H9 (cell line): Measurements from ENCODE around the gene LAMTOR4. TPM values are rescaled to one million over a fixed set of nuclear protein-coding genes. Genes with fewer than 3 reads are reported as not detected.
A peak's percentile ranks its signal among the peaks of the same experiment; 100 is the strongest.

Source experiments
- DNase-seq: peaks from one replicate; pipeline ENCODE4 v3.0.0-alpha.2; 2017
- H2AFZ ChIP-seq: one replicate; pipeline ENCODE4 v1.6.1; 2013; ENCODE audit warnings: mild to moderate bottlenecking, low read length, control low read depth, moderate library complexity
- H2AK5ac ChIP-seq: 2 replicates; pipeline ENCODE4 v1.6.1; 2013; ENCODE audit warnings: low read length, control low read depth, mixed read lengths; ENCODE audit not compliant: insufficient read length
- H2BK120ac ChIP-seq: one replicate; pipeline ENCODE4 v1.6.1; 2013; ENCODE audit warnings: low read depth, mild to moderate bottlenecking, low read length, control low read depth, inconsistent platforms; ENCODE audit not compliant: poor library complexity, severe bottlenecking
- H2BK12ac ChIP-seq: 2 replicates; pipeline ENCODE4 v1.6.1; 2013; ENCODE audit warnings: low read length, control low read depth, mixed read lengths, low read depth; ENCODE audit not compliant: insufficient read length
- H2BK15ac ChIP-seq: 2 replicates; pipeline ENCODE4 v1.6.1; 2013; ENCODE audit warnings: low read depth, low read length, control low read depth
- H2BK20ac ChIP-seq: one replicate; pipeline ENCODE4 v1.6.1; 2013; ENCODE audit warnings: low read depth, mild to moderate bottlenecking, low read length, control low read depth, inconsistent platforms; ENCODE audit not compliant: poor library complexity, severe bottlenecking
- H2BK5ac ChIP-seq: 2 replicates; pipeline ENCODE4 v1.6.1; 2013; ENCODE audit warnings: low read length, control low read depth, mixed read lengths; ENCODE audit not compliant: insufficient read length
- H3K14ac ChIP-seq: 2 replicates; pipeline ENCODE4 v1.6.1; 2013; ENCODE audit warnings: low read length, control low read depth; ENCODE audit not compliant: insufficient read depth
- H3K18ac ChIP-seq: 2 replicates; pipeline ENCODE4 v1.6.1; 2013; ENCODE audit warnings: low read depth, mild to moderate bottlenecking, mixed read lengths, low read length, control low read depth; ENCODE audit not compliant: insufficient read length
- H3K23ac ChIP-seq: 2 replicates; pipeline ENCODE4 v1.6.1; 2013; ENCODE audit warnings: low read length, control low read depth, mixed read lengths, low read depth; ENCODE audit not compliant: insufficient read length
- H3K23me2 ChIP-seq: 2 replicates; pipeline ENCODE4 v1.6.1; 2013; ENCODE audit warnings: low read depth, mild to moderate bottlenecking, mixed read lengths, low read length, control low read depth; ENCODE audit not compliant: insufficient read length, poor library complexity, severe bottlenecking
- H3K27ac ChIP-seq: 2 replicates; pipeline ENCODE4 v1.5.1; 2013; ENCODE audit warnings: low read length, control low read depth, mixed read lengths, low read depth; ENCODE audit not compliant: insufficient read length
- H3K27me3 ChIP-seq: 2 replicates; pipeline ENCODE4 v1.6.1; 2013; ENCODE audit warnings: low read length, control low read depth, inconsistent platforms; ENCODE audit not compliant: insufficient read depth
- H3K4ac ChIP-seq: 2 replicates; pipeline ENCODE4 v1.6.1; 2013; ENCODE audit warnings: low read depth, mild to moderate bottlenecking, control low read depth, inconsistent platforms, low read length, moderate library complexity
- H3K4me1 ChIP-seq: 2 replicates; pipeline ENCODE4 v1.6.1; 2013; ENCODE audit warnings: low read length, control low read depth, inconsistent platforms; ENCODE audit not compliant: insufficient read depth
- H3K4me2 ChIP-seq: 2 replicates; pipeline ENCODE4 v1.6.1; 2013; ENCODE audit warnings: low read length, control low read depth, mixed read lengths; ENCODE audit not compliant: insufficient read length, insufficient read depth
- H3K56ac ChIP-seq: 2 replicates; pipeline ENCODE4 v1.6.1; 2013; ENCODE audit warnings: low read depth, mild to moderate bottlenecking, mixed read lengths, low read length, control low read depth; ENCODE audit not compliant: insufficient read length
- H3K79me1 ChIP-seq: 2 replicates; pipeline ENCODE4 v1.6.1; 2013; ENCODE audit warnings: low read depth, mild to moderate bottlenecking, moderate library complexity, low read length, control low read depth, inconsistent platforms; ENCODE audit not compliant: insufficient read depth, poor library complexity, severe bottlenecking
- H3K79me2 ChIP-seq: 2 replicates; pipeline ENCODE4 v1.6.1; 2013; ENCODE audit warnings: low read length, control low read depth, inconsistent platforms; ENCODE audit not compliant: insufficient read depth
- H3K9ac ChIP-seq: 2 replicates; pipeline ENCODE4 v1.6.1; 2013; ENCODE audit warnings: low read length, control low read depth, mixed read lengths; ENCODE audit not compliant: insufficient read length; ENCODE audit errors: extremely low read depth
- H3K9me3 ChIP-seq: one replicate; pipeline ENCODE4 v1.6.1; 2013; ENCODE audit warnings: low read depth, low read length, inconsistent platforms; ENCODE audit not compliant: control insufficient read depth
- H3T11ph ChIP-seq: one replicate; pipeline ENCODE4 v1.6.1; 2013; ENCODE audit warnings: mild to moderate bottlenecking, low read length, control low read depth, inconsistent platforms
- H4K20me1 ChIP-seq: one replicate; pipeline ENCODE4 v1.6.1; 2013; ENCODE audit not compliant: control insufficient read depth, insufficient read length, insufficient read depth
- H4K5ac ChIP-seq: 2 replicates; pipeline ENCODE4 v1.6.1; 2013; ENCODE audit warnings: low read depth, mild to moderate bottlenecking, mixed read lengths, low read length, control low read depth; ENCODE audit not compliant: insufficient read length
- H4K8ac ChIP-seq: replicated peaks from 2 replicates; pipeline ENCODE4 v1.6.1; 2013; ENCODE audit warnings: low read length, control low read depth, mixed read lengths, low read depth; ENCODE audit not compliant: insufficient read length
- H4K91ac ChIP-seq: 2 replicates; pipeline ENCODE4 v1.6.1; 2013; ENCODE audit warnings: low read depth, mild to moderate bottlenecking, moderate library complexity, mixed read lengths, low read length, control low read depth; ENCODE audit not compliant: insufficient read length
- H3K27ac Mint-ChIP-seq, 3 experiments: 2 replicates in 2 of 3; 3 replicates in 1 of 3; pipeline ENCODE4 v1.8.0; 2020 to 2021; ENCODE audit warnings: mixed read lengths in 3 of 3, mild to moderate bottlenecking in 1 of 3, moderate library complexity in 1 of 3
- H3K27me3 Mint-ChIP-seq: 2 replicates; pipeline ENCODE4 v1.8.0; 2021; ENCODE audit warnings: low read depth, mild to moderate bottlenecking, moderate library complexity, mixed read lengths
- H3K36me3 Mint-ChIP-seq, 3 experiments: 2 replicates in 2 of 3; 3 replicates in 1 of 3; pipeline ENCODE4 v1.8.0; 2020 to 2021; ENCODE audit warnings: low read depth in 3 of 3, mixed read lengths in 3 of 3; ENCODE audit not compliant: insufficient read depth in 1 of 3
- H3K4me1 Mint-ChIP-seq, 2 experiments: 2 replicates each; pipeline ENCODE4 v1.8.0; 2020; ENCODE audit warnings: mixed read lengths in 2 of 2
- H3K4me3 Mint-ChIP-seq, 2 experiments: 2 replicates in 1 of 2; 3 replicates in 1 of 2; pipeline ENCODE4 v1.8.0; 2020 to 2021; ENCODE audit warnings: mild to moderate bottlenecking in 2 of 2, mixed read lengths in 2 of 2, moderate library complexity in 1 of 2
- H3K9me3 Mint-ChIP-seq, 2 experiments: 2 replicates in 1 of 2; 3 replicates in 1 of 2; pipeline ENCODE4 v1.8.0; 2020; ENCODE audit warnings: mild to moderate bottlenecking in 2 of 2, mixed read lengths in 2 of 2, moderate library complexity in 1 of 2
- WGBS: extraction: QIAGEN DNeasy Blood & Tissue Kit; methylation state at CpG from one replicate; pipeline ENCODE4 v1.1.7; 2013; ENCODE audit warnings: missing lambda C conversion rate, low lambda C conversion rate, mixed read lengths; ENCODE audit not compliant: insufficient read length; ENCODE audit errors: extremely low coverage; 5-methylcytosine and 5-hydroxymethylcytosine counted together
- total RNA-seq: library from RNA; stranded (reverse); gene quantifications from 2 replicates; pipeline ENCODE4 v1.2.1, GENCODE V29; 2021
- TF ChIP-seq, protein P1 (sequence below): fragments of 200-600 bp; sonication (generic); conservative IDR thresholded peaks from 3 replicates; pipeline ENCODE4 v1.8.0; 2021; ENCODE audit warnings: antibody characterized with exemption, mild to moderate bottlenecking

The LAMTOR4 gene
- total RNA-seq, 1 experiment from 2014 or later: 179 TPM

DNA sequence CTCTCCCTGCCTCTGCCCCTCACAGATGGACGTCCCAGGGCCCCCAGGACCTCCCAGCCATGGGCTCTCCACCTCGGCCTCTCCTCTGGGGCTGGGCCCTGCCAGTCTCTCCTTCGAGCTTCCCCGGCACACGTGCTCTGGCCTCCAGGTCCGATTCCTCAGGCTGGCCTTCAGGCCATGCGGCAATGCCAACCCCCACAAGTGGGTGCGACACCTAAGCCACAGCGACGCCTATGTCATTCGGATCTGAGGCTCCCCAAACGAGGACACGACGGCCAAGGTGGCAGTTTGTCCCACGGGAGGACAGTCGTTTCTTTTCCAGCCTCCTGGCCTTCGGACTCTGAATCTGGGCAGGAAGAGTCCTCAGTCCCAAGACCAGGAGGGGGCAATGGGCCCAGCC, 42.1 kb upstream of the LAMTOR4 start:
- Histone ChIP-seq H4K8ac (no peak overlapping the region), H3K27ac (no peak overlapping the region), H2BK5ac (no peak overlapping the region), H4K91ac (no peak overlapping the region), H3K79me2 (no peaks in the 10 kb centered on the region), H2BK12ac (no peak overlapping the region), H3K9me3 (no peaks in the 10 kb centered on the region), H3K4me2 (no peak overlapping the region), H3K4me1 (no peaks in the 10 kb centered on the region), H3K23me2 (no peaks in the 10 kb centered on the region), H3K14ac (no peak overlapping the region), H3K4ac (no peak overlapping the region), H3K79me1 (no peaks in the 10 kb centered on the region), H4K5ac (no peak overlapping the region), H3T11ph (no peak overlapping the region), H2BK15ac (no peak overlapping the region), H3K56ac (no peak overlapping the region), H2BK120ac (no peak overlapping the region), H3K9ac (no peak overlapping the region), H4K20me1 (no peaks in the 10 kb centered on the region), H3K27me3 (no peaks in the 10 kb centered on the region), H3K18ac (no peak overlapping the region), H2BK20ac (no peak overlapping the region), H2AFZ (no peak overlapping the region), H3K23ac (no peak overlapping the region), H2AK5ac (no peak overlapping the region)
- no peak for DNase-seq
- Mint-ChIP-seq H3K4me1 (peaks cover 3 to 6% of the 10 kb centered on the region in 2 experiments; a peak in 3 of 4 replicates), H3K36me3 (peaks cover 53 to 76% (median 75%) of the 10 kb centered on the region in 3 experiments), H3K9me3 (no peaks in the 10 kb centered on the region), H3K4me3 (peak overlapping the region in 1 of 2 experiments; percentile 57; a peak in 1 of 5 replicates), H3K27me3 (no peaks in the 10 kb centered on the region; the same call in 1 of the 2 replicates), H3K27ac (no peak overlapping the region)
- TF ChIP-seq, protein P1, sequence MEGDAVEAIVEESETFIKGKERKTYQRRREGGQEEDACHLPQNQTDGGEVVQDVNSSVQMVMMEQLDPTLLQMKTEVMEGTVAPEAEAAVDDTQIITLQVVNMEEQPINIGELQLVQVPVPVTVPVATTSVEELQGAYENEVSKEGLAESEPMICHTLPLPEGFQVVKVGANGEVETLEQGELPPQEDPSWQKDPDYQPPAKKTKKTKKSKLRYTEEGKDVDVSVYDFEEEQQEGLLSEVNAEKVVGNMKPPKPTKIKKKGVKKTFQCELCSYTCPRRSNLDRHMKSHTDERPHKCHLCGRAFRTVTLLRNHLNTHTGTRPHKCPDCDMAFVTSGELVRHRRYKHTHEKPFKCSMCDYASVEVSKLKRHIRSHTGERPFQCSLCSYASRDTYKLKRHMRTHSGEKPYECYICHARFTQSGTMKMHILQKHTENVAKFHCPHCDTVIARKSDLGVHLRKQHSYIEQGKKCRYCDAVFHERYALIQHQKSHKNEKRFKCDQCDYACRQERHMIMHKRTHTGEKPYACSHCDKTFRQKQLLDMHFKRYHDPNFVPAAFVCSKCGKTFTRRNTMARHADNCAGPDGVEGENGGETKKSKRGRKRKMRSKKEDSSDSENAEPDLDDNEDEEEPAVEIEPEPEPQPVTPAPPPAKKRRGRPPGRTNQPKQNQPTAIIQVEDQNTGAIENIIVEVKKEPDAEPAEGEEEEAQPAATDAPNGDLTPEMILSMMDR: no peak
- WGBS: no CpG with 5 or more reads among the region's 17 CpGs
